BE2C (cell line): ENCODE measurements around the gene SH3TC2. TPM values are rescaled to one million over a fixed set of nuclear protein-coding genes. Genes with fewer than 3 reads are reported as not detected.

Experiments used
- DNase-seq: peaks from one replicate; pipeline ENCODE4 v3.0.0-alpha.2; 2020
- H3K27me3 ChIP-seq: fragments of 250-450 bp; sonication (Bioruptor Pico); 2 replicates; pipeline ENCODE4 v1.5.1; 2020; ENCODE audit warnings: mild to moderate bottlenecking
- H3K36me3 ChIP-seq: fragments of 250-450 bp; sonication (Bioruptor Pico); 2 replicates; pipeline ENCODE4 v1.5.1; 2020; ENCODE audit warnings: mild to moderate bottlenecking
- H3K4me1 ChIP-seq: fragments of 250-450 bp; sonication (Bioruptor Pico); 2 replicates; pipeline ENCODE4 v1.5.1; 2020
- H3K4me3 ChIP-seq: 2 replicates; pipeline ENCODE4 v1.5.1; 2011; ENCODE audit warnings: low read depth, low read length
- H3K9me3 ChIP-seq: fragments of 250-450 bp; sonication (Bioruptor Pico); 2 replicates; pipeline ENCODE4 v1.5.1; 2020
- CTCF ChIP-seq: IDR thresholded peaks from 2 replicates; pipeline ENCODE4 v1.5.1; 2012; ENCODE audit warnings: mild to moderate bottlenecking, low read depth, low read length
- polyA plus RNA-seq: library from polyadenylated mRNA; unstranded; fragments of >200 nt; gene quantifications from one replicate; pipeline ENCODE4 v1.2.1, GENCODE V29; 2012; ENCODE audit warnings: low read depth, missing spikeins; ENCODE audit not compliant: insufficient read length, insufficient read depth

Gene SH3TC2
- 1.4 TPM for polyA plus RNA-seq

GRCh38 chr5:149063017-149063687 lies at the start of gene SH3TC2:
Gene SH3TC2 (minus strand): TSS chr5:149063062. CDS start chr5:149063022, 40 bp downstream.
- Histone ChIP-seq H3K36me3 (no peaks in the 10 kb centered on the region), H3K4me3 (no peak within 1 kb of the TSS; the same call in 1 of the 2 replicates), H3K9me3 (peaks cover 4% of the 10 kb centered on the region; the same call in 1 of the 2 replicates), H3K4me1 (peaks cover 36% of the 10 kb centered on the region), H3K27me3 (no peaks in the 10 kb centered on the region)
- no peak for TF ChIP-seq CTCF
- peak; percentile 81 for DNase-seq

GRCh38 chr5:149110406-149110805 lies 47.5 kb upstream of the SH3TC2 start:
- no peaks in the 10 kb centered on the region for H3K36me3 ChIP-seq
- DNase-seq = no peak

GRCh38 chr5:149108651-149109280 lies 45.9 kb upstream of the SH3TC2 start:
- H3K9me3 ChIP-seq = no peaks in the 10 kb centered on the region
- no peak overlapping the region for H3K4me3 ChIP-seq
- no peak for TF ChIP-seq CTCF
- no peak for DNase-seq
- no peaks in the 10 kb centered on the region for H3K36me3 ChIP-seq
- no peaks in the 10 kb centered on the region for H3K27me3 ChIP-seq
- no peaks in the 10 kb centered on the region for H3K4me1 ChIP-seq

More at GRCh38 chr5:149110406-149110805, 47.5 kb upstream of the SH3TC2 start:
- no peaks in the 10 kb centered on the region for H3K27me3 ChIP-seq
- H3K4me3 ChIP-seq = no peak overlapping the region
- no peak for TF ChIP-seq CTCF
- peaks cover 3% of the 10 kb centered on the region for H3K4me1 ChIP-seq
- no peaks in the 10 kb centered on the region for H3K9me3 ChIP-seq

GRCh38 chr5:149100331-149100730 lies 37.5 kb upstream of the SH3TC2 start:
- DNase-seq = no peak
- Histone ChIP-seq H3K4me3 (no peak overlapping the region), H3K27me3 (no peaks in the 10 kb centered on the region; the same call in 1 of the 2 replicates), H3K4me1 (no peaks in the 10 kb centered on the region), H3K36me3 (no peaks in the 10 kb centered on the region), H3K9me3 (no peaks in the 10 kb centered on the region; the same call in 1 of the 2 replicates)
- TF ChIP-seq CTCF = no peak

- Histone ChIP-seq H3K27me3 (no peaks in the 10 kb centered on the region; the same call in 1 of the 2 replicates), H3K9me3 (no peaks in the 10 kb centered on the region; the same call in 1 of the 2 replicates), H3K4me3 (no peak overlapping the region), H3K4me1 (no peaks in the 10 kb centered on the region), H3K36me3 (no peaks in the 10 kb centered on the region)
- no peak for TF ChIP-seq CTCF
- no peak for DNase-seq
These were observed 37.1 kb upstream of the SH3TC2 start for GRCh38 chr5:149099920-149100319.

- no peaks in the 10 kb centered on the region for H3K4me1 ChIP-seq
- no peaks in the 10 kb centered on the region for H3K36me3 ChIP-seq
- TF ChIP-seq CTCF = no peak
- no peaks in the 10 kb centered on the region; the same call in 1 of the 2 replicates for H3K9me3 ChIP-seq
- peak; percentile 19 for DNase-seq
- no peaks in the 10 kb centered on the region for H3K27me3 ChIP-seq
- H3K4me3 ChIP-seq = no peak overlapping the region
These were observed 32.1 kb upstream of the SH3TC2 start for GRCh38 chr5:149094996-149095395.
